ENCODE data around the gene RBM38.

The RBM38 gene

GRCh38 chr20:57436223-57436545 is 45.0 kb downstream of the RBM38 start:
- DNase-seq (ENCODE audit: low spot score): no peak
- TF ChIP-seq CTCF (IDR thresholded peaks at IDR 0.05; ENCODE audit: borderline replicate concordance, control extremely low read depth, extremely low read depth, insufficient read depth, missing control alignments): no peak
- in situ Hi-C loops (cut with MboI; ENCODE audit: low sequenced_read_pairs, unreplicated experiment): no loop called here

- DNase-seq (ENCODE audit: low spot score): no peak
- in situ Hi-C loops (cut with MboI; ENCODE audit: low sequenced_read_pairs, unreplicated experiment): no loop called here
- TF ChIP-seq CTCF (IDR thresholded peaks at IDR 0.05; ENCODE audit: borderline replicate concordance, control extremely low read depth, extremely low read depth, insufficient read depth, missing control alignments): no peak
These were observed 46.1 kb downstream of the RBM38 start for GRCh38 chr20:57437267-57437666.

DNA sequence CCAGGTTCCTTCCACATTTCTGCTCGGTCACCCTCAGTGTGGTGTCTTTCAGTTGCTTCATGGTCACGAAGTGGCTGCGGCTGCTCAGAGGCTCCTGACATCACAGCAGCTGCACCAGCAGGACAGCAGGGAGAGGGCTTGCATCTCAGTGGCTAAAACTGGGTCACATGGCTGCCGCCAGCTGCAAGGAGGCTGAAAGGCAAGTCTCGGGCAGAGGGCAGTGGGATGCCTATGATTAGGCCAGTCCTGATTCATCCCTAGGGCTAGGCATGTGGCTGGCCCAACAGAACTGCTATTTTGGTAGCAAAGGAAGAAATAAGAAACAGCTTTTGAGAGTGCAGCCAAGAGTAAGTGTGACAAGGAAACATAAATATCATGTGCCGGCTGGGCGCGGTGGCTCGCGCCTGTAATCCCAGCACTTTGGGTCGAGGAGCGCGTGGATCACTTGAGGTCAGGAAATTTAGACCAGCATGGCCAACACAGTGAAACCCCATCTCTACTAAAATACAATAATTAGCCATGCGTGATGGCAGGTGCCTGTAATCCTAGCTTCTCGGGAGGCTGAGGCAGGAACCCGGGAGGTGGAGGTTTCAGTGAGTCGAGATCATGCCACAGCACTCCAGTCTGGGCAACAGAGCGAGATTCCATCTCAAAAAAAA is 46.6 kb downstream of the RBM38 start:
- no peak for TF ChIP-seq CTCF (IDR thresholded peaks at IDR 0.05; ENCODE audit: borderline replicate concordance, control extremely low read depth, extremely low read depth, insufficient read depth, missing control alignments)
- in situ Hi-C loops (cut with MboI; ENCODE audit: low sequenced_read_pairs, unreplicated experiment): no loop called here
- no peak for DNase-seq (ENCODE audit: low spot score)

- in situ Hi-C loops (cut with MboI; ENCODE audit: low sequenced_read_pairs, unreplicated experiment): no loop called here
- no peak for DNase-seq (ENCODE audit: low spot score)
- TF ChIP-seq CTCF (IDR thresholded peaks at IDR 0.05; ENCODE audit: borderline replicate concordance, control extremely low read depth, extremely low read depth, insufficient read depth, missing control alignments): no peak
These were observed 47.4 kb downstream of the RBM38 start for GRCh38 chr20:57438552-57438951.

DNA sequence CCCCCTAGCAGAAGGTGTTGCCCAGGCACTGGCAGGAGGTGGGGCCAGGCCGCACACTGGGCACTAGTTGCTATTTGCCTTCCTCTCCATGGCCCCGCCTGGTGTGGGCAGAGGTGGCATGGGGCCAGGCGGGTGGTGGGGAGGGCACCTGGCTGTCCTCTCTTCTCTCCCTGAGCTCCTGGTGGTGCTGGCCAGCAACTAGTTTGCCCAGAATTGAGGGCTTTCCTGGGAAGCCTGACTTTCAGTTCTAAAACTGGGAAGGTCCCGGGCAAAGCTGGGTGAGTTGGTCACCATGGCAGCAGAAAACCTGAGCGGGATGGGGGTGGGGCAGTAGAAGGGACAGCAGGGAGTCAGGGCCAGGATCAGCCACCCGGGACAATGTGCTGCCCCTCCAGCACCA is 48.2 kb downstream of the RBM38 start:
- no peak for TF ChIP-seq CTCF (IDR thresholded peaks at IDR 0.05; ENCODE audit: borderline replicate concordance, control extremely low read depth, extremely low read depth, insufficient read depth, missing control alignments)
- in situ Hi-C loops (cut with MboI; ENCODE audit: low sequenced_read_pairs, unreplicated experiment): no loop called here
- DNase-seq (ENCODE audit: low spot score): no peak

- DNase-seq (ENCODE audit: low spot score): no peak
- in situ Hi-C loops (cut with MboI; ENCODE audit: low sequenced_read_pairs, unreplicated experiment): no loop called here
- TF ChIP-seq CTCF (IDR thresholded peaks at IDR 0.05; ENCODE audit: borderline replicate concordance, control extremely low read depth, extremely low read depth, insufficient read depth, missing control alignments): no peak
These were observed 48.8 kb downstream of the RBM38 start for GRCh38 chr20:57439993-57440392.

Measured in GM13976 (cell line).